Endometrial microvascular endothelial cells (primary cell): ENCODE data around the gene SMG6. TPM values are rescaled to one million over a fixed set of nuclear protein-coding genes. Genes with fewer than 3 reads are reported as not detected.

Experiments used
- in situ Hi-C: cut with HindIII; loops from 2 replicates; pipeline ENCODE4 v1.10.0; 2017; ENCODE audit warnings: low sequenced_read_pairs, low pct_unique_long_range_greater_than_20kb; ENCODE audit errors: inconsistent ontology term
- total RNA-seq: library from RNA; depleted of rRNA; stranded (reverse); fragments of >200 nt; gene quantifications from one replicate; pipeline ENCODE4 v1.2.3, GENCODE V29; 2015; ENCODE audit errors: inconsistent ontology term

SMG6 gene
- total RNA-seq, 1 donor from 2014 or later = 67.2 TPM

DNA sequence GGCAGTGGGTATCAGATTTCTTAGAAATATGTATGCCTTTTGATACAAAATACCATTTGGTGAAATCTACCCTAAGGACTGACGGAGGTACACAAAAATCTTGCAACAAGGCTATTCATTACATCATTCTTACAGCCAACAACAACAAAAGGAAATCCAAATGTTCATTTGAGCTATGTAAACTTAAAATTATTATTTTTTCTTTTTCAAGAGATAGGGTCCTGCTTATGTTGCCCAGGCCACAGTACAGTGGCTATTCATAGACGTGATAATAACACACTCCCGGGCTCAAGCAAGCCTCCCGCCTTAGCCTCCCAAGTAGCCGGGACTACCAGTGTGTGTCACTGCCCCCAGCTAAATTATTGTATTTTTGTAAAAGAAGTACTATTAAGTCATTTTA lies 9.2 kb upstream of the SMG6 start:
- in situ Hi-C loops = no loop called here

DNA sequence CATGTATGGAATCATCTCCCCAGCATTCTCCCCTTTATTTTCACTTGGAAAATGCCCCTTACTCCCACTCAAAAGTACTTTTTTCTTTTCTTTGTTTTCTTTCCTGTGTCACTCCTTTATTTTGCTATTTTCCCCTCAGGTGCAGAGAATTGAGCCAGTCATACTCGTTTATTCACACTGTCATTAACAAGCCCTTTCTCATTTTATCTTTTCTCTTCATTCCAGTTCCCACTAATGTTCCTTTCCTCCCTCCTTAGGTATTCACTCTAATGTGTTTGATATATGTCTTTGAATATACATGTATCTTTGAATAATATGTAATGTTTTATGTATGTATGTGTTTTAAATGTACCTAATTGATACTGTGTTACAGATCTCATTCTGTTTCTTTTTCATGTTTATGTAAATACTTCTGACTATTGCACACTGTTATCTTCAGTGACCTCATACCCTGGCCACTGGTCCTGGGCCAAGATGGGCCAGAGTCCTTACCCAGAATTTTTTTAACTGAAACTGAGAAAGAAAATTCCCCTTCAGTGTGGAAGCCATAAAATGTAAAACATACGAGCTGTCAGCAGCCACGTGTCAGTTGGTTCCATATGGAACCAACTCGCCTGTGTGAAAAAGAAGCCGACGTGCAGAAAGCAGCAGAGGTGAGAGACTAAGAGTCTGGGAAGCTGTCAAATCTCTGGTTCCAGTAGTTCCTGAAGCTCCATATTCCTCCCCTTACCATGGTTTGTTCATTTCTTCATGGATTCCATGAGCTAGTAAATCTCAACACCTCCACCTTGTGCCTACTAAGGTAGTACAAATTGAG lies 6.0 kb upstream of the SMG6 start:
- in situ Hi-C loops = no loop called here

DNA sequence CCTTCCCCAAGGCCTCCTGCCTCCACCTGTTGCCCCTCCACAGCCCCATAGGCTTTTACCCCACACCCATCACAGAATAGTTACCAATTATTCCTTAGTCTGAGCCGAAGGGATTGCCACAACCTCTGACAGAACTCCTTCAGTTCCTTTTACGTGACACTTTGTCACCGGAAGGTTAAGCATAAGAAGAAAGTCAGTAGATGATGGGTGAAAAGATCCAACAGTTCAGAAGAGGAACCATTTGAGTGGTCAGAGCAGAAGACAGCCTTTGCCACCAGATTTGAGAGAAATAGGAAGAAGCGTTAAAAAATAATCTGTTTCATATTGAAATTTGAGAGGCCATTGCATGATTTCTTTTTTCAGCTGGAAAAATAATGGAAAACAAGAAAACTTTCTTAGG lies 1.3 kb upstream of the SMG6 start:
- in situ Hi-C loops = no loop called here

DNA sequence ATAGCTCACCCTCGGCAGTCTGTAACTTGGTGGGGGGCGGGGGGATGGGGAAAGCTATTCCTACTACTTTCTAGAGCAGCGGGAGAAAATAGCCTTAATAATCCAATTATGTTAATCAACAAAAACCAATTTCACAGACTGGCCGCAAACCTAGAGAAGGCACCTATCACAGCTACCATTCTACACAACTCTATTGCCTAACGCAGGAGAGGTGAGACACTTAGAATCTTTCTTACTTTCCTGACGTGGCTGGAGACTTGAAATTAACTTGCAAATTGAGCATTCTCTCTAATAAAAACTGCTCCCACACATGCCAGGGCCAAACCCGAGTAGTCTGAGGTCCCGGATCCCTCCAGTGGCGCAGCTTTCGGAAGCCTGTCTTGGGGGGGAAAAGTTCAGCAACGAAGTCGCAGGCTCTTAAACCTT lies 794 bp downstream of the SMG6 start:
- in situ Hi-C loops = no loop called here

DNA sequence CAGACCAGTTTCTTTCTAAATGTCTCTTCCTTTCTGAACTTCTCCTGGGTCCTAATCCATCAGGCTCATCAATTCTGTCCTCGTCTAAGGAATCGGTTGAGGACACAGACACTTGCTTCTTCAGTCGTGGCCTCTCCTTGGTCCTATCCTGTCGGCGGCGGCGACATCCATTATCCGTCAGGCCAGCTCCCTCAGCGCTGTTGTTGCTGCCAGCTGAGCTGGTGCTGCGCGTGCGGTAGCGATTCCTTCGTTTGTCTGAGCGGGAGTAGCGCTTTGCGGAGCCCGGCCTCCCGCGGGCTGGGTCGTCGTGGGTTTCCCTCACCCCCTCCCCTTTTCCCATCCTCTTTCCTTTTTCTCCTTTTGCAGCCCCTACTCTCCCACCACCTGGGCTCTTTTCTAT lies 3.8 kb downstream of the SMG6 start:
- in situ Hi-C loops = no loop called here

DNA sequence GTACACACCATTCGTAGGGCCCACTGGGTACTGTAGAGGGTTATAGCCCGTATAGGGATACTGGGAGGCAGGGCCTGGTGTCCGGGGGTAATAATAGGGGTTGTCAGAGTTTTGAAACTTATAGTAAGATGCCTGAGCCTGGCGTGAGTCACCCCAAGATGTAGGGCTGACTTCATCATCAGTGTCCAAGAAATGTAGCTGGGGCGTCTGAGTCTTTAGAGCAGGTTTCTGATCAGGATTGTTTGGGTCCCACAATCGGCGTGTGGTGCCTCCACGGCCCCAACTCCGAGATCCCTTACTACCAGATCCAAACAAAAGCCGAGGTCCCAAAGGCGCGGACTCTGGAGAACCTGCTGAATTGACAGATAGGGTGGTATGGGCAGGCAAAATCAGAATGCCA lies 4.4 kb downstream of the SMG6 start:
- in situ Hi-C loops = no loop called here

DNA sequence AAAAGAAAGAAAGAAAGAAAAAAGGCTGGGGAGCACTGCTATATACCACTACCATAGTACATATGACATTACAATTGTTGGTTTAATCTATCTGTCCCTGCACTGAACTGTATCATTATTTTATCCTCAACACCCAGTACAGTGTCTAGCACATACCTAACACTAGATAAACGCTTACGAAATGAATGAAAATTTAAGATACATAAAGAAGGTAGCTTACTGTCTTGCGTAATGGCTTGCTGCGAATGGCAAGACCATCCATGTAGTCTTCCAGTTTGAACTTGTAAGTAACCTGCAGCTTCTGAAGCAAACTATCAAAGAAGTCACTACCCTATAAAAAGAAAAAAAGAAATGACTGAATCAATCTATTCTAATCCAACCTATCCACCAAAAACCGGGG lies 6.6 kb downstream of the SMG6 start:
- in situ Hi-C loops = no loop called here

DNA sequence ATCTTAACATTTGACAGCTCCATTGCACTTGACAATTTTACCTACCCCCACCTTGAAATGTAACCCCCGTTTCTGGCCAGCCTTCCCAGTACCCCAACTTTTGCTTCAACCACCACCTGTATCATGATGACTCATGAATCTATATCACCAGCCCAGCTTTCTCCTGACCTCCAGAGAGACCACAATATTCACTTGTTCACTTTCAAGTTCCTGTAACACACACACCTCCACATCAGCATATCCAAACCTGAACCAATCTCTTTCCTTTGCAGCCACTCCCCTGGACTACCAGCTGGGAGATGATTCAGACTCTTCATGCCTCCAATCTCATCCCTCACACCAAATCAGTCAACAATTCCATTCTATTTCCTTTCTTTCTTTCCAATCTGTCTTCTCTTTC lies 8.0 kb downstream of the SMG6 start:
- in situ Hi-C loops = no loop called here

DNA sequence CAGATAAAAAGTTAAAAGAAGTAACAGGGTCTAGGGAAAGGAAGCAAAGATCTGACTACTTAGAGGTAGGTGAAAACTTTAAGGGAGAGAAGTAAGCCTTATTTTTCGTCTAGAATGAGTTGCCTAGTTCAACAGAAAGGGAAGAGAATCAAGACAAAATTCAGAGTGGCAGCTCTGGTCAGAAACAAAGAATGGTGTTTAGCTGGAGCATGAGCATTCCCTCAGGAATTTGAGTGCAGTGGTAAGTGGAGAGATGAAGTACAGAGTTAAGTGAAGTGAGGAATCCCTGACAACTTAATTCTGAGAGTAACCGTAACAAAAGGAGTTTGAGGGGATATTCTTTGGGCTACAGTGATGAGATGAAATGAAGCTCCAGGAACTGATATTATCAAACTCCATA lies 11.5 kb downstream of the SMG6 start:
- in situ Hi-C loops = no loop called here

DNA sequence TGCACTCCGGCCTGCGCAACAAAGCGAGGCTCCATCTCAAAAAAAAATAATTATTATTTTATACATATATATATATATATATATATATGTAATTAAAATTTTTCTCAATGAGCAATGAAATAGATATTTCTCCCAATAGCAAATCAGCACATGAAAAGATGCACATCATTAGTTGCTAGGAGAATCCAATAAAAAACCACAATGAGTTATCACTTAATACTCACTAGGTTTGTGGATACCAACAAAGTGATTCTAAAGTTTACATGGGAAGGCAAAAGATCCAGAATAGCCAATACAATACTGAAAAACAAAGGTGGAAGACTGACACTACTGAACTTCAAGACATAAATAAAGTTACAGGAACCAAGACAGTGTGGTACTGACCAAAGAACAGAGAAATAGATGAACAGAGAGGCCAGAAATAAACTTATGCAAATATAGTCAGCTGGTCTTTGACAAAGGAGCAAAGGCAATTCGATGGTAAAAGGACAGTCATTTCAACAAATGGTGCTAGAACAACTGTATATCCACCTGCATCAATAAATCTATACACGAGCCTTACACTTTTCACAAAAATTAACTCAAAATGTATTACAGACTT lies 13.6 kb downstream of the SMG6 start:
- in situ Hi-C loops = no loop called here

DNA sequence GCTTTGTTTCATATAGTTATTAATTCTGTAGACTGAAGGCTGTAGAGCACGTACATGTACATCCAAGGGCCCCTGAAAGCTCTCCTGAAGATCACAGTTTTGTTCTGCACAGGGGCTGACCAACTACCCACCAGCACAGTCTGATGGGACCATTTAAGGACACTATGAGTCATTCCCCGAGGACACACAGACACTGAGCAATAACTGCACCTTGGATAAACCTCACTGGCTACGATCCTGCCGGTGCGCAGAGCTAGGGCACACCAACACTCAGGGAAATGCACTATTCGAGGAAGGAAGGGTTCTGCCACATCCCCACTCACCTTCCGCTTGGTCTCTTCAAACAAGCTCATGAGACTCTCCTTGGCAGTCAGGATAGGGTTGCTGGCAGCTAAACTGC lies 20.3 kb downstream of the SMG6 start:
- in situ Hi-C loops = no loop called here

DNA sequence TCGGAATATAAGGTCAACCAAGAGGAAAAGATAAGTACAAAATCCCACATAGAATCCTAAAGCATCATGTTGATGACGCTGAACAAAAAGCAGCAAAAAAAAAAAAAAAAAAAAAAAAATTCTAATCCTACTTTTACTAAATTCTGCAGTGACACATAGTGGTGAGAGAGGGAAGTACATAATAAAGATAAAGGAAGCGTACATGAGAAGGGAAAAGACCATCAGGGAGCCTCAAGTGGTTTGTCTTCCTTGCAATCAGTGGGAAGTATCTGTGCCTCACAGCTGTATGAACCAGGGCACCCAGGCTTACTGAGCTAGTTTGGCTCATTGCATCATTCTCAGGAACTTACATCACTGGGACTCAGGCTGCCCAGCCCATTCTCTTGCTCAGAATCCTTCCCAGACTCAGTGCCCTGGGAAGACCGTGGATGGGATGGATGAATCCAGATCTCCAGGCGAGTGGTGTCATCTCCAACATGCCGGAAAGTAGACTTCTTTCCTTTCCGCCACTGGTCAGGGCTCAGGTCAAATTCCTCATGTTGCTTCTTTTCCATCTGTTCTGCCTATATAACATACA lies 21.2 kb downstream of the SMG6 start:
- in situ Hi-C loops = no loop called here

DNA sequence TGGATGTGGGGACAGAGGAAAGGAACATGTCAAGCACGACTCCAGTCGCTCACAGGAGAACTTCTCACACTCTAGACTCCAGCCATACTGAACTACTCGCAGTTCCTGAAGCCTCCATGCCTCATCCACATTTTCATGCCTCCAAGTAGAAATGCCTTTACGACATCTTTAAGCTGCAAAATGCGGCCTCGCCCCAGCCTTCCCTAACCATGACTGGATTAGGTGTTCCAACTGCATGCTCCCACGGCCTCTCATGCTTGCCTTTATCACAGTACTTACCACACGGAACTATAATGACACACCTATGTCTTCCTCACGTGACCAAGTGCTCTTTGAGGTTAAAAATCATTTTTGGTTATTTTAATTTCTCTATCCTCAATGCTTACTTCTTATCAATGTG lies 23.9 kb downstream of the SMG6 start:
- in situ Hi-C loops = no loop called here

DNA sequence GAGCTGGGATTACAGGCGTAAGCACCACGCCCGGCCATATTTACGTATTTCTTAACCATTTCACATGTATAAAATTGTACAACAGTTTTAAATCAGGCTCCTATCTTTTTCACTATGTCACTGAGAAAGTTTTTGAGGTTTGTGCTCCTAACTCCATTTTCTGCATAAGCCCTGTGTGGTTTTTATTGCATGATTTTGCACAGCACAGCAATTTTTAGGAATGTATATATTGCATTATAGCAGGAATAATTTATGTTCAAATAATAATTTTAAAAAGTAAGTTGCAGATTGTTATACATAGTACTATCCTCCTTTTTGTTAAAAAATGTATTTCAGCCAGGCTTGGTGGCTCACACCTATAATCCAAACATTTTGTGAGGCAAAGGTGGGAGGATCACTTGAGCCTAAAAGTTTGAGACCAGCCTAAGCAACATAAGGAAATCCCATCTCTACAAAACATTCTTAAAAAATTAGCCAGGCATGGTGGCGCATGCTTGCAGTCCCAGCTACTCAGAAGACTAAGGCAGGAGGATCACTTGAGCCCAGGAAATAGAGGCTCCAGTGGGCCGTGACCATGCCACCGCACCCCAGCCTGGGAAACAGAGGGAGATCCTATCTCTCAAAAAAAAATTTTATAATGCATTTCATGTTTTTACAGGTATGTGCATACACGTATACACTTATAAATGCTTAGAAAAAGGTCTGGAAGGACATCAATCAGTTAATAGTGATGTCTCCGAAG lies 26.0 kb downstream of the SMG6 start:
- in situ Hi-C loops = no loop called here

DNA sequence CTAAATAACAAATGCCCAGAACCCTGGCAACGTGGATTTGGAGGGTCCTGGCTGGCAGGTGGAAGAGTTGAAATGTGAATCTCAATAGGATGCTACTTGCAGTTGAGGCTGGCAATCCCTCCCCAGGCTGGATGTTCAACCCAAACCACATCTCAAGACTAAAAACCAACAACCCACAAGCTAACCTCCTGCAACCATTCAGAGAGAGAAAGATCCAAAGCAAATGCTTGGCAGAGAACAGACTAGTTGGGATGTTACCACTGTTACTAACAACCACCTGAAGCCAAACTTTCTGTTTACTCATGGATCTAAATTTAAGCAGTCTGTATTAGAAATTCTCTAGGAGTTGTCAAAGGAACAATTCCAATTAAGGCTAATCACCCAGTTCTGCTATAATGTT lies 27.9 kb downstream of the SMG6 start:
- in situ Hi-C loops = no loop called here

DNA sequence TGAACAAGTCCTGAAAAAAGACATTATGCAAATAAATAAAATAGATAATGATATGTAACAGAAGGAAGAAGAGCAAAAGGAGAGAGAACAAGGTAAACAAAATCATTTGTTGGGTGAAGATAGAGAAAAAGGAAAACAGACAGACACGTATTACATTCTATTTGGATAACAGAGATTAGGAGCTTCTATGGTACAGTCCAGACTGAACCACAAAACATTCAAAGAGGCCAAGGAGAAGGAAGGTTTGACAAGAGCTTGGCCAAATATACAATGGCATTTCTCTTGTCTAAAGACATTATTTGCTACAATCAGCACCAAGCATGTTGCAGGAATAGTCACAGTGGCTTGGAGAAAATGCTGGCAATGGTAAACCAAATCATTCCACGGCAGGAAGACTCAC lies 29.2 kb downstream of the SMG6 start:
- in situ Hi-C loops = no loop called here

DNA sequence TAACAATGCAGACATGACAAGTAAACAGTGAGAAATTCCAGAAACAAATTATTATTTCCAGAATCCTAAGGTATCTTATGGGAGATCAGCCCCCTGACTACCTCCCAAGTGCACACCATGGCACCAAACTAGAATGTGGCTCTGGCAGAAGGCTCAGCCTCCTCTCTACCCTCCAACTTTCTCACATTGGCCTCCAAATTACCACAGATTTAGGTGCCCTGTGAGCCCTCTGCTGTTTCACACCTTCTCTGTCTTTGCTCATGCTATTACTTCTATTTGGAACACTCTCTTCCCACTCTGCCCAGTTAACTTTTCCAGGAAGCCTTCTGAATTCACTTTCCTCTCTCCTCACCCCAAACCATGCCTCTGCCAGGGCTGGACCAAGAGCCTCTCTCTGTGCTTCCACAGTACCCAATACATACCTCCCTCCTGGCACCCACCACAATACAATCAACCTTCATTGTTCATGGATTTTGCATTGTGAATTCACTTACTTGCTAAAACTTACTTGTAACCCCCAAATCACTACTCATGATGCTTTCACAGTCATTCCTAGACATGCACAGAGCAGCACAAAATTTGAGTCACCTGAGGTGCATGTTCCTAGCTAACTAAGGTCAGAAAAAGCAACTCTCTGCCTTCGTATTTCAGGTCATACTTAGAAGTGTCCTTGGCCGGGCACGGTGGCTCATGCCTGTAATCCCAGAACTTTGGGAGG lies 31.4 kb downstream of the SMG6 start:
- in situ Hi-C loops = no loop called here

DNA sequence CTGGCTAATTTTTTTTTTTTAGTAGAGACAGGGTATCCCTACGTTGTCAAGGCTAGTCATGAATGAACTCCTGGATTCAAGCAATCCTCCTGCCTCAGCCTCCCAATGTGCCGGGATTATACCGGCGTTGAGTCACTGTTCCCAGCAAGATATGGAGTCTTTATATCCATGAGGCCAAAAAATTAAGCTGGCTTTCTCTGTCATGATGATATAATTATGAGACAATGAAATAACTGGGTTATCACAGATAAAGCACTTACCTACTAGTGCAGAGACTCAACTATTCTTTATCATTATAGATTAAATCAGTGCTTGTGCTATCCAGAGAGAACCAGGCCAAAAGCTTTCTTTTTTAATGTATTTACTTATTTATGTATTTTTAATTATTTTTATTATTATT lies 36.2 kb downstream of the SMG6 start:
- in situ Hi-C loops = no loop called here

DNA sequence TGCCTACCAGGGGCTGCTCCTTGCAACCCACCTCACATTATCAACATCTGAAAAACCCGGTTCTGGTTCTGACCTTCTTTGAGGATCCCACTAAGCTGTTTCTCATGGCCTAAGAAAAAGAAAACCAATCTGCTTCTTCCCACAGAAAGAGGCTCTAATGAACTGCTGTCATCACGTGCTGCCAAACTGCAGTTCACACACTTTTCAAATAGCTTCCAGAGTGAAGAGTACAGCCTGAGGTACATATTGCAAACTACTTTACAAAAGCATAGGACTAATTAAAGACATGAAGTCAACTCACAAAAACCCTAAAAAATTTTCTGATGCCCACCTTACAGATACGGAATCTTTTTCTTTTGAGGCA lies 36.7 kb downstream of the SMG6 start:
- in situ Hi-C loops = no loop called here
